ENCODE results near the gene MGME1. TPM values are rescaled to one million over a fixed set of nuclear protein-coding genes. Genes with fewer than 3 reads are reported as not detected.

The MGME1 gene
- total and polyA plus RNA-seq, 9 of the 15 experiments (the other 6 are each of a cell fraction or from before 2014, with no cell fraction given), result 13.4 to 45.1 (median 30.6) TPM

- TF ChIP-seq ZNF785 (CRISPR knock-in tag; IDR thresholded peaks at IDR 0.05) (no peak), RBM17 (IDR thresholded peaks at IDR 0.05; ENCODE audit: borderline replicate concordance, low read depth, low read length) (no peak), CAMTA2 (CRISPR knock-in tag; conservative IDR thresholded peaks at IDR 0.05) (no peak), DDX20 (tag; IDR thresholded peaks at IDR 0.05; ENCODE audit: low read depth) (no peak), ELF2 (CRISPR knock-in tag; IDR thresholded peaks at IDR 0.05) (no peak)
- TF ChIP-seq, protein P1, sequence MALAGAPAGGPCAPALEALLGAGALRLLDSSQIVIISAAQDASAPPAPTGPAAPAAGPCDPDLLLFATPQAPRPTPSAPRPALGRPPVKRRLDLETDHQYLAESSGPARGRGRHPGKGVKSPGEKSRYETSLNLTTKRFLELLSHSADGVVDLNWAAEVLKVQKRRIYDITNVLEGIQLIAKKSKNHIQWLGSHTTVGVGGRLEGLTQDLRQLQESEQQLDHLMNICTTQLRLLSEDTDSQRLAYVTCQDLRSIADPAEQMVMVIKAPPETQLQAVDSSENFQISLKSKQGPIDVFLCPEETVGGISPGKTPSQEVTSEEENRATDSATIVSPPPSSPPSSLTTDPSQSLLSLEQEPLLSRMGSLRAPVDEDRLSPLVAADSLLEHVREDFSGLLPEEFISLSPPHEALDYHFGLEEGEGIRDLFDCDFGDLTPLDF (CRISPR knock-in tag; IDR thresholded peaks at IDR 0.05), result no peak
These were observed 15.8 kb upstream of the MGME1 start (continued) for GRCh38 chr20:17952692-17953684.

GRCh38 chr20:17953935-17954334 lies 14.9 kb upstream of the MGME1 start:
- FAIRE-seq, result no peak
- CTCF ChIA-PET (ENCODE audit: low intra/inter-chr PET ratio), result no interaction called here
- POLR2A ChIA-PET, result interaction anchor here (1.2 kb wide), 1 partner anchor 9 kb away, joined by 3 read pairs; no protein-coding TSS in a partner anchor
- WGBS (ENCODE audit: insufficient coverage, low coverage, missing lambda C conversion rate), result 97% methylated on average over 5 of the region's 5 CpGs
- no TSS peak for BruUV-seq (replicated peaks)
- Histone ChIP-seq H3K36me3 (ENCODE audit: control insufficient read depth, insufficient read depth, low read length) (peaks cover 89% of the 10 kb centered on the region), H4K20me1 (replicated peaks; ENCODE audit: control insufficient read depth, insufficient read depth, low read length) (peaks cover 14% of the 10 kb centered on the region), H3K79me2 (ENCODE audit: control insufficient read depth, insufficient read depth, low read length) (peaks cover 78% of the 10 kb centered on the region), H3K9ac (ENCODE audit: insufficient read depth in 1 of 2, low read depth in 2 of 2, low read length in 2 of 2) (no peak overlapping the region), H3K9me3 (replicated peaks; ENCODE audit: control insufficient read depth, insufficient read depth, low read depth, low read length) (no peaks in the 10 kb centered on the region), H3K4me1 (replicated peaks in 1 of 2; ENCODE audit: control insufficient read depth in 2 of 2, insufficient read depth in 2 of 2, low read length in 2 of 2) (peaks cover 0 to 14% of the 10 kb centered on the region in 2 experiments; a peak in 2 of 5 replicates), H3K27me3 (ENCODE audit: control insufficient read depth in 2 of 2, insufficient read depth in 2 of 2, low read length in 2 of 2) (no peaks in the 10 kb centered on the region), H3K27ac (ENCODE audit: extremely low read depth, low read depth, low read length) (no peak overlapping the region), H3K4me2 (ENCODE audit: insufficient read depth, low read length) (no peak overlapping the region), H3K9me1 (ENCODE audit: control insufficient read depth, insufficient read depth, low read length) (peaks cover 3% of the 10 kb centered on the region), H3K4me3 (no peak overlapping the region), H2AFZ (ENCODE audit: low read depth, low read length) (no peak overlapping the region)
- TF ChIP-seq BCLAF1 (IDR thresholded peaks at IDR 0.05; ENCODE audit: borderline replicate concordance in 1 of 2, control insufficient read depth in 1 of 2, low read depth in 2 of 2, low read length in 1 of 2), result no peak
- TF ChIP-seq NELFE (IDR thresholded peaks at IDR 0.05; ENCODE audit: insufficient read depth, insufficient read length), result no peak
- no peak for TF ChIP-seq FOXA1 (IDR thresholded peaks at IDR 0.05; ENCODE audit: borderline replicate concordance)
- in situ Hi-C loops (cut with MboI), result no loop called here
- no peak for ATAC-seq
- DNase-seq (ENCODE audit: extremely low read depth in 1 of 4, low spot score in 3 of 4), result no peak
- intact Hi-C loops (cut with micrococcal nuclease), result no loop called here
